Vagina (tissue), 2 donors: ENCODE measurements around the gene TBCD.

Experiments
- CTCF ChIP-seq, 3 experiments: fragments of 450-650 bp in 2 of 3; fragments of 200-600 bp in 1 of 3; sonication (generic) in 1 of 3; IDR thresholded peaks; one replicate each; pipeline ENCODE4 v1.5.1; 2017 to 2019; ENCODE audit warnings: antibody characterized with exemption in 3 of 3, mild to moderate bottlenecking in 2 of 3, moderate library complexity in 2 of 3
- POLR2A ChIP-seq, 2 donors: fragments of 450-650 bp; IDR thresholded peaks; one replicate each; pipeline ENCODE4 v1.6.1; 2017; ENCODE audit warnings: antibody characterized with exemption in 2 of 2, mild to moderate bottlenecking in 2 of 2, moderate library complexity in 2 of 2

GRCh38 chr17:82821554-82821953 is 69.7 kb downstream of the TBCD start:
- TF ChIP-seq CTCF (IDR thresholded peaks at IDR 0.05) (no peak), POLR2A (IDR thresholded peaks at IDR 0.05) (no peak)
